NCI-H748 treated with DMSO at 0.1 percent for 48 hours (cell line): ENCODE data around the gene NPRL2.
A peak's percentile ranks its signal among the peaks of the same experiment; 100 is the strongest.

ENCODE experiments used
- DNase-seq: peaks from one replicate; lab custom pipeline; 2025; lab: John Stamatoyannopoulos, UW

NPRL2 gene

DNA sequence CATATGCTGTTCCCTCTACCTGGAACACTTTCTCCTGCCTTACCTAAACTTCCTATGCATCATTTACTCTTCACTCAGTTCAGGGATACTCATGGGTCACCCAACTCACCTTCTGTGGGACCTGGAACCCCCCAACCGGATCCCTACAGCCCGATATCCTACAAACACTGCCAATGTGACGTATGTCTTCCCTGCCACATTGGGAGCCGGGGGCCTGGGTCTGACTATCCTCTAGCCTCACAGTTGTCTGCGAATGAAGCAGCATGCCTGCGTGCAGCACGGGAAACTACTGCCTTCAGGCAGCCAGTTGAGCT, 405 bp downstream of the NPRL2 start:
- no peak for DNase-seq

GRCh38 chr3:50347187-50347813, 3.3 kb downstream of the NPRL2 start:
- peak; percentile 37 for DNase-seq

GRCh38 chr3:50345586-50346234, 4.9 kb downstream of the NPRL2 start, which contains the start of gene ZMYND10:
Gene ZMYND10, minus strand, starts transcription at chr3:50345732. Its CDS starts 153 bp downstream, at chr3:50345579.
- DNase-seq: peak; percentile 39

GRCh38 chr3:50345008-50345407, 5.6 kb downstream of the NPRL2 start:
- no peak for DNase-seq

GRCh38 chr3:50342813-50343633, 7.6 kb downstream of the NPRL2 start:
- DNase-seq: no peak

DNA sequence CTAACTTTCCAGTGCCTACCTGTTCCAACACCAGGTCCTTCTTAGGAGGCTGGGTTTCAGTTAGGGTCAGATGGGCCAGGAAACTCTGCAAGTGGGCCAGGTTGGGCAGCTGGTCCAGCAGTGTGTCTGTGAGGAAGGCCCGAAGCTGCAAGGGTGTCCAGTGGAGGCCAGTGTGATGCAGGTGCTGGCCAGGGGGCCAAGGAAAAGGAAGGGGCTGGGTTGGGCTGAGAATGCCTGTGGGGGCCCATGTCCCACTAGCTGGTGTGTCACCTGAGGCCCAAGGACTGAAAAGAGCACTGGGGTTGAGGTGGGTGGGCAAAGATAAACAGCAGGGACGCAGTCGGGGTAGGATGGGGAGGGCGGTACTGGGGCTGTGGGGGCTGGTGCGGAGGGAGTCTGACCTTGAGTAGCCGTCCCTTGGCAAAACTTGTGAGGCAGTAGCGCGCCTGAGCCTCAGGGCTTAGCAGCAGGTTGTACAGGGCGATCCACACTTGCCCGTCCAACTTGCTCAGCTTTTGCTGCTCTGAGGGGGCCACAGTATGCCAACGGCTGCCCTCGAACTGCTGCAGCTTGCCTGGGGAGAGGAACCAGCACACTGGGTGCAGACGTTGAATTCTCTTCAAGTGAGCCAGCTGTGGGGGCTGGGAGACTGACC, 8.5 kb downstream of the NPRL2 start:
- no peak for DNase-seq

DNA sequence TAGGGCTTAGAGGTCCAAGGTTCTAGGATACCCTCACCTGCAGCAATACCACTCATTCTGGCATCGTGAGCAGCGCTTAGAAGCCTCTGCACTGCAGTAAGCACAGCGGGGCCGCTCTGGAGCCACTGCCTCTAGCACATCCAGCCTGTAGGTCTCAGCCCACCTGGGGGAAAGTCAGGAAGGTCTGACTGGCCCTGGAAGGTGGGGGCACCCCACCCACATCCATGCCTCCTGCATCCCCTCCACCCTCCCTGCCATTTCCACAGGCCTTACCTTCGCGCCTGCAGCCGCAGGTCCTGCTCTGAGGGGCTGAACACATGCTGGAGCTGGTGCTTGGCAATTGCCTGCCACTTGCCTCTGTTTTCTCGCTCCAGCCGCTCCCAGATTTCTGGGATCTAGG, 9.0 kb downstream of the NPRL2 start:
- no peak for DNase-seq

DNA sequence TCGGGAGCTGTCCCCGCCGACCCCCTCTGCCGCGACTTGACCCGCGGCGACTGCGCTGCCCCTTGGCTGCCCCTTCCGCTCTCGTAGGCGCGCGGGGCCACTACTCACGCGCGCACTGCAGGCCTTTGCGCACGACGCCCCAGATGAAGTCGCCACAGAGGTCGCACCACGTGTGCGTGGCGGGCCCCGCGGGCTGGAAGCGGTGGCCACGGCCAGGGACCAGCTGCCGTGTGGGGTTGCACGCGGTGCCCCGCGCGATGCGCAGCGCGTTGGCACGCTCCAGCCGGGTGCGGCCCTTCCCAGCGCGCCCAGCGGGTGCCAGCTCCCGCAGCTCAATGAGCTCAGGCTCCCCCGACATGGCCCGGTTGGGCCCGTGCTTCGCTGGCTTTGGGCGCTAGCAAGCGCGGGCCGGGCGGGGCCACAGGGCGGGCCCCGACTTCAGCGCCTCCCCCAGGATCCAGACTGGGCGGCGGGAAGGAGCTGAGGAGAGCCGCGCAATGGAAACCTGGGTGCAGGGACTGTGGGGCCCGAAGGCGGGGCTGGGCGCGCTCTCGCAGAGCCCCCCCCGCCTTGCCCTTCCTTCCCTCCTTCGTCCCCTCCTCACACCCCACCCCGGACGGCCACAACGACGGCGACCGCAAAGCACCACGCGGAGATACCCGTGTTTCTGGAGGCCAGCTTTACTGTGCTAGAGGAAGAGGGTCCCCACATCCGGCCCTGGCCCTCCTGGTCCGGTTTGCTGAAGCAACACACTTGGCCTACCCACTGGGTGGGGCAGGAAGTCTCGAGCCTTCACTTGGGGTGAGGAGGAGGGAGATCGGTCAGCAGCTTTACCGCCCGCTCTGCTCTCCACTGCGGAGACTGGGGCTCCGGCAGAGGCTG, 9.9 kb downstream of the NPRL2 start, which contains the start of gene RASSF1:
RASSF1 (minus strand) TSS at position 389 of the 882 bp plus-strand sequence; CDS start at position 358, 31 bp downstream.
- DNase-seq: no peak

GRCh38 chr3:50340147-50340447, 10.5 kb downstream of the NPRL2 start:
- DNase-seq: no peak

DNA sequence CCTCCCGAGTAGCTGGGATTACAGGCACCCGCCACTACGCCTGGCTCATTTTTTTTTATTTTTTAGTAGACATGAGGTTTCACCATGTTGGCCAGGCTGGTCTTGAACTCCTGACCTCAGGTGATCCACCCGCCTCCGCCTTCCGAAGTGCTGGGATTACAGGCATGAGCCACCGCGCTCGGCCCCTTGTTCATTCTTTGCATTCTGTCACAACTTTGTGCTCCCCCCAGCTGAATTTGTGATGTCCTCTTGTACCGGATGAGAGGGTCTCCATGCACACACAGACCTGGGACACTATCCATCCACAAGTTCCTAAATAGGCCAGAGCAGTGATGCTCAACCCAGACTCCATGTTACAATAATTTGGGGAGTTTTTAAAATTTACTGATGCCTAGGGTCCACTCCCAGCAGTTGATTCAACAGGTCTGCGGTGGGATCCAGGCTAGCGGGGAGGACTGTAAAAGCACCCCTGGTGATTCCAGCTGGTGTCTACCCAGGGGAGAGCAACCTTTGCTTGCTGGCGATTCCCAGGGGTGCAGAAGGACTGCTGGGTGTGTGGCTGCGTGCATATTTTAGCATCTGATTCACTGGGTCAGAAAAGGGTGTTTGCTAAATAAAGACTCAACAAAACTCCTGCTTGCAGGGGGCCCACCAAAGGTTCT, 11.0 kb downstream of the NPRL2 start:
- DNase-seq: no peak

GRCh38 chr3:50338965-50339364, 11.6 kb downstream of the NPRL2 start:
- no peak for DNase-seq

GRCh38 chr3:50337175-50337861, 13.3 kb downstream of the NPRL2 start:
- DNase-seq: peak; percentile 88

DNA sequence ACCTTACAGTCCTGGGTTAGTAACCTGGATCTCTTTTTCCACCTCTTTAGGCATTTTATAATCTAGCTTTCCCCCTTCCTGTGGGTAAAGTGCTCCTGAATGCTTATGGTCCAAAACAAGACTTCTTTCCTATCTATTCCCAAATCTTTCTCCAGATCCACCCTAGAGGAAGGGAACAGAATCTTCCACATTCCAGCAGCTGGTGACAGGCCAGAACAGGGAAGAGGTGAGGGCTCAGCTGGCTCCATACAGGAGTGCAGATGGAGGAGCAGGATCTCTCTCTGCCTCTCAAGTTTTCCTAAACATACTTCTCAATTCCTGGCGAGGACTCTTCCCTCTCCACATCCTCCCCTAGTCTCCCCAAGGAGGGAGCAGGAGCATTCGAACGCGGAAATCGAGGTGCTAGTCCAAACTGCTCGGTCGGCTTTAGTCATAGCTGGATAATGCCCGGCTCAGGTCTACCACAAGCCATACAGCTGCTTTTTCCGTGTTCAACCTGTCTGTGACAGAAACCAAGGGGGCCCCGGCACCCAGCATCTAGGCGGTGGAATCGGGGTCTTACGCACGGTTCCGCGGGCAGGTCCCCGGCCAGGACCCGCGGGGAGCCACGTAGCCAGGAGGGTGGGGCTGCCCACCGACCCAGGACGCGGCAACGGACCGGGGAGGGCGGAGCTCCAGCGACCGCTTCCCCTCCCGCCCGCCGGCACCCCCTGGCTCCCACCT, 14.0 kb downstream of the NPRL2 start:
- no peak for DNase-seq

- DNase-seq: no peak
Observed at GRCh38 chr3:50334339-50335075, 16.1 kb downstream of the NPRL2 start.

GRCh38 chr3:50333744-50334328, 16.7 kb downstream of the NPRL2 start:
- DNase-seq: no peak

GRCh38 chr3:50331364-50331907, 19.1 kb downstream of the NPRL2 start:
- DNase-seq: no peak

GRCh38 chr3:50330330-50330729, 20.2 kb downstream of the NPRL2 start:
- DNase-seq: no peak

GRCh38 chr3:50327943-50328691, 22.5 kb downstream of the NPRL2 start, which contains the start of gene TUSC2:
Gene TUSC2, minus strand, starts transcription at chr3:50328223. Its CDS starts 124 bp downstream, at chr3:50328099.
- peak; percentile 77 for DNase-seq
